HG03103 (cell line): ENCODE data around the gene NEURL3.

Experiments used
- ATAC-seq: cut with Tn5 transposase; IDR thresholded peaks from one replicate; pipeline ENCODE4 v1.9.1; 2021; ENCODE audit warnings: low read depth; ENCODE audit not compliant: unreplicated experiment

The NEURL3 gene

DNA sequence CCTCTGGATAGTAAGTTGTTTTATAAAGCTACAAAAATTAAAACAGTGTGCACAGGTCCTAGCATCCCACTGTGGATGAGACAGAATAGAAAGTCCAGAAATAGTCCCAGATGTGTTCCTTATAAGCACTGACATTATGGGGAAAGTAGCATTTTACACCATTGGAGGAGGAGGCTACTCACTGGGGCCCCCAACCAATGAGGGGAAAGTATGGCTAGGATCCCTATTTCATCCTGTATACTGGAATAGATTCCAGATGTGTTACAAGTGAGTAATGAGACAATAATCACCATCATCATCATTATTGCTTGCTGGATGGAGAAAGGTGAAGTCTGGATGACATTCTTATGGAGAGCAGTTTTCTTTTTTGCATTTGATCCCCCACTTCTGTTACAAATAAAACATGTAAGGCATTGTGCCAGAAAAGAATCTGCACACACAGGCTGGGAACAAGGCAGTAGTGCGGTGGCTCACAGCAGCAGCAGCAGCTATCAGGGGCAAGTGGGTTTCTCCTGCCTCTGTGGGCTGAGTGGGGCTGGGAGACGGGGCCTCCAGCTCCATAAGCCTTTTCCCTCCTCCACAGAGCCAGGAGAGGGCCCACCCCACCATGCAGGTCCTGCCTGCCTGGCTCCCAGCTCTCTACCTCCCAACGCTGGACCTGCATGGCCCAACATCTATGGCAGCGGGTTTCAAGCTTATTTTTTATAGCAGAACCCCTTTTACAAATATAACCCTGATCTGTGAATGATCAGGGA lies 36.4 kb upstream of the NEURL3 start:
- ATAC-seq, result no peak

DNA sequence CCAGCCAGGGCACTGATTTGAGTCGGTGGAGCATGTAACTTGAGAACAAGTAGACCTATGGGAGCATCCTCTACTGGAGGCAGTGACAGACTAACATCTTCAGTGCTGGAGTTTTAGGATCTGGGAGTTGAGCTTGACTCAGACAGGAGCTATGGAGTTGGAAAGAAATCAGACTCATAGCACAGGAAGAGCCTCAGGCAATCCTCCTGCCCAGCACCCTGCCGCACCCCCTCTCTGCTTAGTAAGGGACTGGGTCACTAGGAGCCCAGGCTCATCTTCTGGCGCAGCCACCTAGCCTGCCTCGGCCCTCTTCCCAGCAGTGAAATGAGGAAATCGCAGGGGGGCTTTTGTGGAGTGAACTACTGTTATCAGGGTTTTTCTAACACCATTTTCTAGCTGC lies 35.0 kb upstream of the NEURL3 start:
- ATAC-seq, result no peak

DNA sequence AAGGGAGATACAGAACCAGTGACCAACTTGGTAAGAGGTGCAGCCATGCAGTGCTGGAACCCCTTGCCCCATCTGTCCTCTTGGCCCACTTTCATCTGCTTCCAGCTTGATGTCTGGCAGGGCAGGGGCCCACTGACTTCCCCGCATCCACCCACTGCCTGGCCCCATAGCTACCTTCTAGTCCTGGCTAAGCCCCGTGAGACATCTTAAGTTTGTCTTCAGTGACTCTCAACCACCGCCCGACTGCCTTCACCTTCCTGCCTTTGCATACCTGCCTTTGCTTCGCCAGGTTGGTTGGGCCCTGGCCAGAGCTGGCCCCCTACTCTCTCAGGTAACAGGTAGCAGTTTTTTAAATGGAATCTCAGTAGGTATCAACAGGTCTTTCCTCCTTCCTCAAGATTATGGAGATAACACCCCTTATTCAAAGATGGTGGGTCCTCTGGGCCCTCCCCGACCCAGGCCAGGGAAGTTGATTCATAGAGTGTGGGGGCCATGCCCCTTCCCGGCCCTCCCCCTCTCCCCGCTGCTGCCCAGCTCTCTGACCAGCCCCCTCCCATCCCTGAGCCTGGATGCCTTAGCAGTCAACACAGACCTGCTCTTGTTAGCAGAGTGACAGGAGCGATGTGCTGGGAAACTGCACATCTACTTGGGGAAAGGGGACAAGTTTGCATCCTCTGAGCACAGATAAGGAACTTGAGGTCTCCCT lies 34.2 kb upstream of the NEURL3 start:
- ATAC-seq, result no peak

DNA sequence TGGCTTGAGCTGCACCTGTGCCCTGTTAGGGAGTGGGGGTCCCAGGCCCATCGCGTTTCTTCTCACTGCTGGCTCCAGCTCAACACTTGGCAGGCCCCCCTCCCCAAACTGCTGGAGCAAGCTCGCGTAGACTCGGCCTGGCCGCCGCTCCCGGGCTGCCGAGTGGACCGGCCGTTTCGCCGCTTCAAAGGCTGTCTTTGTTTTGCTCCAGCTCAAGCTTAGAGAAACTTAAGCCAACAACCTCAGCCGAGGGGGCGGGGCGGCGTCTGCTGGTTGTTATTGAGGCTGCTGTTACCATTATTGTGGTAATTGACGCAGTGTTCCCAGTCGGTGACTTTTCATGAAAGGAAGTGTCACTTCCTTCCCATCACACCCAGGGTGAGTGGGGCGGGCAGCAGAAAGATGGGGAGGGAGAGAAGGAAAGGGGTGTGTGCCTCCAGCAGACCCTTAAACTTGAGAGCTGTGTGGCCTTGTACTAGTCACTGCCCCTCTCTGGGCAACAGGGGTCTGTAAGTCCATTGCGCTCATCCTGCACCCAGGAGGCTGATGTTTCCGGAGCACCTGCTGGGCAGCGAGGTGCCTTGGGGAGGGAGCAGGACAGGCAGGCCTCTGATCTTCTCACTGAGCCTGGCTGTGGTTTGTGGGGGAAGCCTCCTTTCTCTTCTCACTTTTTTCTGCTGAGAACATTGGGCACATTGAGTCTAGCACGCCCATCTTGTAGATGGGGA lies 33.5 kb upstream of the NEURL3 start:
- no peak for ATAC-seq

DNA sequence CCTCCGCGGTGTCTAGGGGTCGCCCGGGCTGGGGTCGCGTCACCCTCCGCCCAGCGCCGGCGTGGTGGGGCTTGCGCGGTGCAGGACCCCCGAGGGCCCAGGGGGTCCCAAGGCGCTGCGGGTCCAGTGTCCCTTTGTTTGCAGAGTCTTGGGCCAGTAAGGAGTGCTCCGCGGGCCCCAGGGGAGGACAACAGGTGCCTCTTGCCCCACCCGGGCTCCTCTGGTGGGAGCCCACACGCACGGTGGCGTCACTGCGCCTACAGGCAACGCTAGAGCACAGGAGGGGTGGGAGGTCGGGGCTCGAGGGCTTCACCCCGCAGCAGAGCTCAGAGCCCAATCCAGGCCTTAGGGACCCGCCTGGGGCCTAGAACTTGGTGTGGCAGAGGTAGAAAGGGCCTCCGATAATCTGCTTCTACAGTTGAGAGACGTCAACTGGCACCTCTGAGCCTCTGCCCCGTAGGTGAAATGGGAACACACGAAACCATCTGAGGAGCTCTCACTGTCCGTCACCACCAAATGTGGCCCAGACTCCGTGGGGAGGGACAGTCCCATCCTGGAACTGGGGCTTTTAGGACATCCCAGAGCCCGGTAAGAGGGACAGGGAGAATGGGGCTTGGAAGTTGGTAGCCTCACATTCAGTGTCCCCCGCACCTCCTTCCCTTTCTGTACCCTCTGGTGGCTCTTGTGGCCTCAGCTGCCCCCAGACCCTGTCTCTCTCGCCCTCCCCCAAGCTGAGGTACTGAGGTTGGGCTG lies 32.8 kb upstream of the NEURL3 start:
- ATAC-seq, result no peak

DNA sequence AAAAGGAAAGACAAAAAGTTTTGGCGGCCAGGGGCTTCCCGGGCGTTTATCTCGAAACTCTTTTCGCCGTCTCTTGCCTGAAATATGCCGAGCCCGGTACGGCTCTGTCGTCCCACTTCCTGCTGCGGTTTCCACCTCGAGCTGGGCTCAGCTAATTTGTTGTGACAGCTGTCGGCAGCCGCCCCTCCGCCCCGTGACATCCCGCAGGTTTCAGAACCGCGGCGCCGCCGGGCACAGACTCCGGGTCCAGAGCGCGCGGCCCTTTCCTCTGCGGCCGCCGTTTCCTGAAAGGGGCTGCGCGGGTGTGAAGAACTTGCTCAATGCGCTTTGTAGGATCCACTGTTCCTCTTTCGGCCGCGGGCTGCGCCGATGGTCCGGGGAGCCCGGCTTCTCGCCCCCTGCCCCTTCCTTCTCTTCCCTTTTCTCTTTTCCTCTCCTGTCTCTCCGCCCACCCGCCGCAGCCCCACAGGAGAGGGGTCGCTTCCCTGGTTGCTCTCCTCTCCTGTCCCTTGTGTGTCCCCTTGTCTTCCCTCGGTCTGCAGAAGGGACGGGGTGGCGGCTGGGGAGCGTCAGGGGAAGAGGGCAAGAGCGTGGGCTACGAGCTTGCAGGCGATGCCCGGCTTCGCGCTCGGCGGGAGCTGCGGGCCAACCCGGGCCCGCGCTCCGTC lies 32.0 kb upstream of the NEURL3 start:
- ATAC-seq, result peak; percentile 46

DNA sequence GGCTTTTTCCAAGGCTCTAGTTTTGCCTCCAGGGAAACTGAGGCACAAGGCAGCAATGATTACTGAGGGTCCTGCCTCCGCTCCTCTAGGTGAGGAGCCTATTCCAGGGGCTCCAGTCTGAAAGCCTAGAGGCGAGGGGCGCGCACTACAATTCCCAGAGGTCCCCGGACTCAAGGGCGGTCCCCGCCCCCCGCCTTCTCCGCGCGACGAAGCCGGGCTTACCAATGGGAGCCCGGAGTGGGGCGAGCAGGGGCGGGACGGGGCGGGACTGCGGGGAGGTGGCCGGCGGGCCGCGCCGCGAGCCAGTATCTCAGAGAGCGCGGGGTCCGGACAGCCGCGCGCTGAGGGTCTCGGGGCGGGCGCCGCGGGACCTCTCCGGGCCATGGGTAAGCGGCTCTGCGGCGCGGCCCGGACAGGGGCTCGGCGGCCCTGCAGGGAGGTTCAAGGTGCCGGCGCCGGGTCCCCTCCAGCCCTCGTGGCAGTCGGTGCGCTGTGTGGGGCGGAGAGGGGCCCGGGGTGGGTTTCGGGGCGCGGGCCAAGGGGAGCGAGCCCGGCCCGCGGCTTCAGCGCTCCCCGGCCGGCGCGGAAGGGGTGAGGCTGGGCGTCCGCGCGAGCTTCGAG lies 31.4 kb upstream of the NEURL3 start, which contains the start of gene ARID5A:
ARID5A (plus strand) TSS at position 308 of the 621 bp plus-strand sequence; CDS start at position 383, 75 bp downstream.
- peak; percentile 52 for ATAC-seq

DNA sequence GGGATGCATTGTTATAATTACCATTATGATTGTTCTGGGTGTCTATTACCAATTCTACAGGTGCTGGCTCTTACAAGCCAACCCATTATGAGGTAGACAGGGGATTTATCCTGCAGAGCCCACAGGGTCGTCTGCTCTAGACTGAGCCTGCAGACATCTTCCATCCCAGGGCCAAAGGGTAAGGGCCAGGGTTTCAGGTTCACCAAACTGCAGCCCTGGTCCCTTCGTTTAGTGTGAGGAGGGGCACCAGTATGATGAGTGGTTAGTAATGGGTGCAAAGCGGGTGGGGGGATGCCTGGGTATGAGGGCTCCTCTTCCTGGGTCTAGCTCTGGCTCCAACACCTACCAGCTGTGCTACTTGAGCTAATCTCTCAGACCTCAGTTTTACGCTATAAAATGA lies 30.2 kb upstream of the NEURL3 start:
- no peak for ATAC-seq

DNA sequence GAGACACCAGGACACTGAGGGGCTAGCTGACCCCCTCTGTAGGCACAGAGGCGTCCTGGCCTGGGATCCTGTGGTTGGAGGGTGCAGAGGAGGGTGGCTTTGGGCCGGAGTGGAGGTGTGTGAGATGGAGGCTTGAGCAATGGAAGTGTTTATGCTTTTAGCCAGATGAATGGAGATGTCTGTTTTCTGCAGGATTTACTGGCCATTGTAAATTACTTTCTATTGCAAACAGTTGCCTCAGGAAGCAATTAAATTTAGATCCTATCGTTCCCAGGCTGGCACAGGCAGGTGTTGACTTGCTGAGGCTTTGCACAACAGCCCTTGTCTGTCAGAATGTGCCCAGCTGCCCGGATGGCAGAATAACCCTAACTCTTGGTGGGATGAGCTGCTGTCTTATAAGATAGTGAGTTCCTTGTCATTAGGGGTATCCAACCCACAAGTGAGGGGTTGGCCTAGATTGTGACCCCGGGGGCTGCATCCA lies 29.6 kb upstream of the NEURL3 start:
- no peak for ATAC-seq

DNA sequence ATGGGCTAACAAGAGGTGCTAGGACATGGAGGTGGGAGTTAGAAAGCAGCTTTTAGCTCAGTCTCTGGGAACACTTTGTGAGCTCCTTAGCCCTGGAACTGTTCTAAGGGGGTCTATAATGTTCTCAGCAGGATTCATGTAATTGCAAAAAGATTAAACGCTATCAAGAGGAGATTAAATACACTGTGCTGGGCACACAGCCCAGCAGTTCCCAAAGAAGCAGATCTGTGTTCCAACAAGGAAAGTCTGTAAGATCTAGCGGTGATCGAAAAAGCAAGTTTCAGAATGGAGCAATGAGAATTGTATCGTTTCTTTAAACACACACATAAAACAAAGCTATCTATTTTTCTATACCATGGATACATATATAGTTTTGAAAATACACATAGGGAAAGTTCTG lies 29.0 kb upstream of the NEURL3 start:
- ATAC-seq, result no peak

DNA sequence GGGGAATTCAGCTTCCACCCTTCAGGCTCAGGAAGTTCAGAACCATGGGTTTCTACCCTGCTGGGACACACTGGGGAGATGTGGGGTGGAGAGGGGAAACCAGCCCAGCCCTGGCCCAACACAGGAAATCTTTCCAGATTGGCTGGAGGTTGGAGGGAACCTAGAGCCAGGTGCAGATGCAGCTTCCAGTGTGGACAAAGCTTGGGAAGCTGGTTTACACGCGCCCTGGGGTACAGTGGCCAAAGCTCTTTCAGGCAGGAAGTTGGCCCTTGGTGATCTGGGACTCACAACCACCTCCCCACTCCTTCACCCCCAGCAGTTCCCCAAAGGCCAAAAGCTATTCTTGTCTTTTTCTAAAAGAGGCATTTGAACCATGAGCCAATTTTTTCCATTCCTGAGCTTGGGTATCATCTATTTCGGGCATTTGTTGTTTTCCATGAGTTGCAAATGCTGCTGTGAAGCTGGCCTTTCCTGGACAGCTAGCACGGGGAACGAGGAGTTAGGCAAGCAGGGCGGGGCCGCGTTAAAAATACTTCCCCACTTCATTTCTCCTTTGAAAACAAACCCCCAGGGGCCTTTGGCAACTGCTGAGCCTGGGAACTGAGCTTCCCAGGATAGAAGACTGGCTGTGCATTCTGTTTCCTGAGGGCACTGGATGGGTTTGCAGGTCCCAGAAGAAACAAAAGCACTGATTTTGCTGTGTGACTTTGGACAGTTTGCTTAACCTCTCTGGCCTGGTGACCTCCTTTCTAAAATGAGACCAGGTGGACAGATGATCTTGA lies 28.3 kb upstream of the NEURL3 start:
- no peak for ATAC-seq

DNA sequence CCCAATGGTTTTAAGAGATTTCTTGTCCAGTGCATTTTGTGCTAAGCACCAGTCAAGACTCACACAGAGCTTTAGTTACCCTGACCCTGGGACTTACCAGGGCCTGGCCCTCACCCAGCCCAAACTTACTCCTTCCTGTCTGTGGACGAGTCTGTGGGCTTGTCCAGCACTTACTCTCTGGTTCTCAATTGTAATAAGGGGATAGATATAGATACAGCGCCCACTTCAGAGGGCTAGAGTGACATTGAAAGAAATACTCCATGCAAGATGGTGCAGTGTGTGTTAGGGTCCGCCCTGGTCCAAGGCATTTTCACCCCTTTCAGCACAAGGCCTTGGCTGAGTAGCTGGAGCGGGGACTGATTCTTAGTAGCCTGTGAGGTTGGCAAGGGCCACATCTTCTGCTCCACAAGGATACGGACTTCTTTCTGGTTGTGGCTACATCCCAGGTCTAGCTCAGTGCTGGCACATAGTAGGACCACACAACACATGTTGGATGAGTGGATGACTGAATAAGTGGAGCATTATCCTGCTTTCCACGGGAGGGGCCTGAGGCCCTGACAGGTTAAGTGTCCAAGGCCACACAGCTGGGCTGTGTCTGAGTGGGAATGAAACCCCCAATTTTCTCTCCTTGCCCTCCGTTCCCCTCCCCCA lies 27.6 kb upstream of the NEURL3 start:
- no peak for ATAC-seq

DNA sequence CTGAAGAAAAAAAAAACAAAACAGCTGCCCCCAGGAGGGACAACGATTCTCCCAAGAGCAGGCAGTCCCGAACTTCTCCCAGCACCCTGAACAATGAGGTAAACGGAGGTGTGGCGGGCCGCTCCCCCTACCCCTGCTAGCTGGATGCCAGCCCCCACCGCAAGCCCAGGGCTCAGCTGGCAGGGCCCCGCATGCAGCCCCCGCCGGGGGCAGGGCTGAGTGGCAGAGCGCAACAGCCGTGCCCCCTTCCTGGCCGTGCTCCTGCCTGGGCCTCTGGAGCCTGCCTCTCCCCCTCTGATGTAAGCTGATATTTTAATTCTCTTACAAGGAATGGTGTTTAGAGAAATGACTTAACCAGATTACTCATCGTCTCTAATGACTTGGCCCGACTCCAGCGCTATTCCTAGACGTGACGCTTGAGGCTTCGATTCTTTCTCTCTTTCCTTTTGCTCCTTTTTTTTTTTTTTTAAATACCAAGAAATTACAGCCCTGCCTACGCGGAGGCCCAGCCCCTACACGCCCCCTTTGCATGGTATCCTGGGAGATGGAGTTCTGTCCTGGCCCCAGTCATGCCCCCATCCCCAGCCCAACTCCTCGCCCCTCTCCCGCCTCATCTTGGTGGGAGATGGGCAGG lies 26.8 kb upstream of the NEURL3 start:
- peak; percentile 28 for ATAC-seq

DNA sequence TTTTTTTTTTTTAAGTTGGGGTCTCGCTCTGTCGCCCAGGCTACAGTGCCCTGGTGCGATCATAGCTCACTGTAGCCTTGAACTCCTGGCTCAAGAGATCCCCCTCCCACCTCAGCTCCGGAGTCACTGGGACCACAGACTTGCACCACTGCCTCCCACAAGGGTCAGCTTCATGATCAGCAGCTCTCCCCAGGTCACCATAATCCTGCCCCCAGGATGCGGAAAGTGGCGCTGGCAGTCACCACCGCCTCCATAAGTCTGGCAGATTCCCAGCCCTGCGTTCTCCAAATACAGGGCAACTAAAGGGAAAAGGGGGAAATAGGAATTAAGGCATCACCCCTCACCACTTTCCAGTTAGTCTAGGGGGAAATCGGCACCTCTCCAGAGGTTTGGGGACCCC lies 26.2 kb upstream of the NEURL3 start:
- no peak for ATAC-seq

DNA sequence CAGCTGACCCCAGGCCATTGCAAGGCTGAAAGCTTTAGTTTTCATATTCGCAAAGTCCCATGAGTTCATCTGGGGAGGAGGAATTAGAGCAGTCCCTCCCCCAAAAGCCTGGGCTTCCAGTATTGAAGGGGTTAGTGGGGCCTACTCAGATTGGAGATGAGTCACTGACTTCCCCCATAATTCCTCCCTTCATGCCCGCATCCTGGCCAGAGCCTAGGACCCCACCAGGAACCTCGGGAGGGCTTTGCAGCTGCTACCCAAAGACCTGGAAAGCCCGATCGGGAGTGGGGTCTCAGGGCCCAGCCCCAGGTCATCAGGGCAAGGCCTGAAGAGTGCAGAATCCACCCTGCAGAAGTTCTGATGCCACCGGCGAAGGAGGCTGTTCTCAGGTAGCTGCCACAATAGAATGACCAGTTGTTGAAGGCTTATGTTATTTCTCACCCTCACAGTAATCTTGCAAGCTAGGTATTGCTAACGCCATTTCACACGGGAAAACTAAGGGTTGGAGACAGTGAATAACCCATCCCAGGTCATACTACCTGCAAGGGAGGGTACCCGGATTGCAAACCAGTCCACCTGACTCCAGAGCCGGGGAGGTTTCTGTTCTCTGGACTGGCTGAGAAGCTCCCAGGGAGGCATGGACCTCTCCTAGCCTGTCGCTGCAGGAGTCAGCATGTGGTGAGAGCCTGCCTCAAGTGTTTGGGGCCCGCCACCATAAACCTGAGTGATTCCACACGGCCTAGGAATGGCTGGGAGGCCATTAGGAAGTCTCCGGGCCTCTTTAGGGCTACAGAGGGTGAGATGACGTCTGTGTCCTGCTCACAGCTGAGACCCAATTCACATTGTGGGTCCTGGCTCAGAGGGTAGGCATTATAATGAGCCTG lies 25.6 kb upstream of the NEURL3 start:
- ATAC-seq, result no peak

DNA sequence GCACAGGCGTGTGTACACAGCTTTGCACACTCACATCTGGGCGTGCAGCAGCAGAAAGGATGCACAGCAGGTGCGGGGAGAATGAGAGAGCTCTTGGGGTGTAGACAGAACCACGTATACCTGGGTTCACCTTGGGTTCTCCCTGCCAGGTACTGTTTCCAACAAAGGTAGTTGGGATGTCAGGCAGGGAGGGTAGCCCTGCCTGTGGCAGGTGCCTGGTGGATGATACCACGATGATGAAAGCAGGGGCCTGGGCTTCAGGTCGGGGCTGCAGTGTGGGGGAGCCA lies 24.9 kb upstream of the NEURL3 start:
- no peak for ATAC-seq
